ENCODE measurements around the gene USH1G.

USH1G gene

DNA sequence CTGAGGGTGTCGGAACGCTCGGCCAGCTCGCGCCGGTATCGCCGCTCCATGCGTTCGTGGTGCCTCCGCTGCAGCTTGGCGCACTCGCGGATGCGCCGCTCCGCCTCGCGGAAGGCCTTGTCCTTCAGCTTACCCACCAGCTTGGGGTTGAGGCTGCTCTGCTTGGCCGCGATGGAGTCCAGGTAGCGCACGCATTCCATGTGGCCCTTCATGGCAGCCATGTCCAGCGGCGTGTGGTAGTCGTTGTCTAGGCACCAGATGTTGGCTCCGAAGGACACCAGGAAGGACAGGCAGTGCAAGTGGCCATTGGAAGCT, 2.8 kb downstream of the USH1G start:
- TF ChIP-seq, protein P1, sequence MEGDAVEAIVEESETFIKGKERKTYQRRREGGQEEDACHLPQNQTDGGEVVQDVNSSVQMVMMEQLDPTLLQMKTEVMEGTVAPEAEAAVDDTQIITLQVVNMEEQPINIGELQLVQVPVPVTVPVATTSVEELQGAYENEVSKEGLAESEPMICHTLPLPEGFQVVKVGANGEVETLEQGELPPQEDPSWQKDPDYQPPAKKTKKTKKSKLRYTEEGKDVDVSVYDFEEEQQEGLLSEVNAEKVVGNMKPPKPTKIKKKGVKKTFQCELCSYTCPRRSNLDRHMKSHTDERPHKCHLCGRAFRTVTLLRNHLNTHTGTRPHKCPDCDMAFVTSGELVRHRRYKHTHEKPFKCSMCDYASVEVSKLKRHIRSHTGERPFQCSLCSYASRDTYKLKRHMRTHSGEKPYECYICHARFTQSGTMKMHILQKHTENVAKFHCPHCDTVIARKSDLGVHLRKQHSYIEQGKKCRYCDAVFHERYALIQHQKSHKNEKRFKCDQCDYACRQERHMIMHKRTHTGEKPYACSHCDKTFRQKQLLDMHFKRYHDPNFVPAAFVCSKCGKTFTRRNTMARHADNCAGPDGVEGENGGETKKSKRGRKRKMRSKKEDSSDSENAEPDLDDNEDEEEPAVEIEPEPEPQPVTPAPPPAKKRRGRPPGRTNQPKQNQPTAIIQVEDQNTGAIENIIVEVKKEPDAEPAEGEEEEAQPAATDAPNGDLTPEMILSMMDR (IDR thresholded peaks at IDR 0.05; ENCODE audit: poor library complexity, severe bottlenecking): no peak
- no peaks in the 10 kb centered on the region for H3K36me3 ChIP-seq (ENCODE audit: low read depth)
- H3K9me3 ChIP-seq (ENCODE audit: severe bottlenecking): no peaks in the 10 kb centered on the region
- peaks cover 3% of the 10 kb centered on the region for H3K4me1 ChIP-seq (ENCODE audit: insufficient read depth, poor library complexity, severe bottlenecking)
- DNase-seq (ENCODE audit: low spot score) (no peak), ATAC-seq (ENCODE audit: low read depth) (no peak)
- H3K4me3 ChIP-seq (ENCODE audit: severe bottlenecking): no peak overlapping the region
- H3K27ac ChIP-seq (ENCODE audit: poor library complexity, severe bottlenecking): no peak overlapping the region
- peaks cover 17% of the 10 kb centered on the region for H3K27me3 ChIP-seq (ENCODE audit: insufficient read depth, poor library complexity, severe bottlenecking)

- no peak for ATAC-seq (ENCODE audit: low read depth)
- no peak for DNase-seq (ENCODE audit: low spot score)
- TF ChIP-seq, protein P1 (IDR thresholded peaks at IDR 0.05; ENCODE audit: poor library complexity, severe bottlenecking): no peak
Measured at GRCh38 chr17:74919440-74920305, 3.4 kb downstream of the USH1G start.

GRCh38 chr17:74918906-74919305, 4.1 kb downstream of the USH1G start:
- H3K9me3 ChIP-seq (ENCODE audit: severe bottlenecking): no peaks in the 10 kb centered on the region
- ATAC-seq (ENCODE audit: low read depth): no peak

More at GRCh38 chr17:74919440-74920305, 3.4 kb downstream of the USH1G start:
- H3K9me3 ChIP-seq (ENCODE audit: severe bottlenecking): no peaks in the 10 kb centered on the region
- H3K36me3 ChIP-seq (ENCODE audit: low read depth): no peaks in the 10 kb centered on the region
- no peak overlapping the region for H3K4me3 ChIP-seq (ENCODE audit: severe bottlenecking)
- no peak overlapping the region for H3K27ac ChIP-seq (ENCODE audit: poor library complexity, severe bottlenecking)
- peaks cover 11% of the 10 kb centered on the region for H3K27me3 ChIP-seq (ENCODE audit: insufficient read depth, poor library complexity, severe bottlenecking)
- peaks cover 3% of the 10 kb centered on the region for H3K4me1 ChIP-seq (ENCODE audit: insufficient read depth, poor library complexity, severe bottlenecking)

DNA sequence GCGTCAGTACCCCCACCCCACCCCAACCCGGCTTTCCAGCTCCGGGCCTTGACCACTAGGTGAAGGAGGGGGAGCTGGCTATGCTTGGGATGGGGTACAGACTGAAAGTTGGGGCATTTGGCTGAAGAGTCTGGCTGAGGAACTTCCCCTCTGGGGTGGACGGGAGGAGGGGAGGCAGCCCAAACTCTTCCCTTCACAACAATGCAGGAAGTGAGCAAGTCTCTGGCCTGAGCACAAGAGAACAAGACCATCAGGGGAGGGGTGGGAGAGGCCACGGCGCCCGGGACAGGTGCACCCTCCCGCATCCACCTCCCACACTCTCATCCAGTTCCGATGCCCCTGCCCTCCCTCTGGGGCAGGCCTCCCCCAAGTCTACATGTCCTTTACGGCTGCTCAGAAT, 5.6 kb downstream of the USH1G start:
- Histone ChIP-seq H3K36me3 (ENCODE audit: low read depth) (no peaks in the 10 kb centered on the region), H3K4me3 (ENCODE audit: severe bottlenecking) (no peak overlapping the region), H3K27me3 (ENCODE audit: insufficient read depth, poor library complexity, severe bottlenecking) (no peaks in the 10 kb centered on the region), H3K27ac (ENCODE audit: poor library complexity, severe bottlenecking) (no peak overlapping the region), H3K4me1 (ENCODE audit: insufficient read depth, poor library complexity, severe bottlenecking) (peaks cover under 1% of the 10 kb centered on the region), H3K9me3 (ENCODE audit: severe bottlenecking) (no peaks in the 10 kb centered on the region)
- no peak for ATAC-seq (ENCODE audit: low read depth)
- no peak for DNase-seq (ENCODE audit: low spot score)
- TF ChIP-seq, protein P1 (IDR thresholded peaks at IDR 0.05; ENCODE audit: poor library complexity, severe bottlenecking): no peak

More at GRCh38 chr17:74918906-74919305, 4.1 kb downstream of the USH1G start:
- no peak overlapping the region for H3K4me3 ChIP-seq (ENCODE audit: severe bottlenecking)
- H3K4me1 ChIP-seq (ENCODE audit: insufficient read depth, poor library complexity, severe bottlenecking): peaks cover 3% of the 10 kb centered on the region
- H3K36me3 ChIP-seq (ENCODE audit: low read depth): no peaks in the 10 kb centered on the region
- peaks cover 3% of the 10 kb centered on the region for H3K27me3 ChIP-seq (ENCODE audit: insufficient read depth, poor library complexity, severe bottlenecking)
- H3K27ac ChIP-seq (ENCODE audit: poor library complexity, severe bottlenecking): no peak overlapping the region
- TF ChIP-seq, protein P1 (IDR thresholded peaks at IDR 0.05; ENCODE audit: poor library complexity, severe bottlenecking): no peak
- DNase-seq (ENCODE audit: low spot score): no peak

DNA sequence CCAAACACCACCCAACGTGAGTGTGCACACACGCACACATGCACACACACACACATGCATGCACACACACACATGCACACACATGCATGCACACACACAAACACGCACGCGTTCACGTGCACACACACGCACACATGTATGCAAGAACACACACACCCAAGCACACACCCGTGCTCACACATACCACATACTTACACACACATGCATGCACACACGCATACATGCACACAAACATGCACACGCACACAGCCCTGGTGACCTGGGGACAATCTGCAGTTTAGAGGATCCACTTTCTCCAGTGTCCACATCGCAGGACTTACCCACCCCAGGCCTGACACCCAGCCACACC, 6.2 kb downstream of the USH1G start:
- DNase-seq (ENCODE audit: low spot score) (no peak), ATAC-seq (ENCODE audit: low read depth) (no peak)
- Histone ChIP-seq H3K4me1 (ENCODE audit: insufficient read depth, poor library complexity, severe bottlenecking) (no peaks in the 10 kb centered on the region), H3K27me3 (ENCODE audit: insufficient read depth, poor library complexity, severe bottlenecking) (no peaks in the 10 kb centered on the region), H3K9me3 (ENCODE audit: severe bottlenecking) (no peaks in the 10 kb centered on the region), H3K27ac (ENCODE audit: poor library complexity, severe bottlenecking) (no peak overlapping the region), H3K36me3 (ENCODE audit: low read depth) (no peaks in the 10 kb centered on the region), H3K4me3 (ENCODE audit: severe bottlenecking) (no peak overlapping the region)
- TF ChIP-seq, protein P1 (IDR thresholded peaks at IDR 0.05; ENCODE audit: poor library complexity, severe bottlenecking): no peak

Measured in RWPE2 (cell line).